Suprapubic skin (tissue), 4 donors: Measurements from ENCODE around the gene SSR1.

ENCODE experiments used
- CTCF ChIP-seq, 2 donors: fragments of 200-600 bp in 1 of 2; fragments of 450-650 bp in 1 of 2; sonication (generic) in 1 of 2; IDR thresholded peaks; one replicate each; pipeline ENCODE4 v1.5.1; 2016 to 2019; ENCODE audit warnings: antibody characterized with exemption in 2 of 2, mild to moderate bottlenecking in 1 of 2, moderate library complexity in 1 of 2
- EP300 ChIP-seq: sonication (generic); formaldehyde crosslinking; IDR thresholded peaks from one replicate; pipeline ENCODE4 v1.6.1; 2017; ENCODE audit warnings: antibody characterized with exemption
- POLR2A ChIP-seq, 2 donors: fragments of 450-650 bp; IDR thresholded peaks; one replicate each; pipeline ENCODE4 v1.6.1; 2017; ENCODE audit warnings: antibody characterized with exemption in 2 of 2, mild to moderate bottlenecking in 2 of 2, moderate library complexity in 2 of 2
- POLR2AphosphoS5 ChIP-seq, 3 donors: sonication (generic); formaldehyde crosslinking; IDR thresholded peaks; one replicate each; pipeline ENCODE4 v1.6.1; 2017; ENCODE audit warnings: antibody characterized with exemption in 3 of 3

DNA sequence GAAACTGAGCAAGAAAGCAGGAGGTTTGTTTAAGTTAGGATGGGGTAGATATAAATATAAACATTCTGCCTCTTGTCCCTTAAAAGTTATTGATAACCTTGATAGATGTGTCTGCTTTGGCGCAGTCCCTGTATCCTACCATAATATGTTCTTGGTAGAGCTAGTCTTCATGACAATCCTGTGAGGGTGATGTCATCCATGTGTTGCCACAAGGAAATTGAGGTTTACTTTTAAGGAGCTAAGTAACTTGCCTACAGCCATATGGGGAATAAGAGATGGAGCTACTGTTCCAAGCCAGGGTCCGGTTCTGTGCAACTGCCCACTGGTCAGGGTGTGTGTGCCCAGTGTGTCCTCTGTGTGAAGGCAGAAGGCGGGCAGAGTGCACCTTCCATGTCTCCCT is 78.5 kb downstream of the SSR1 start:
- TF ChIP-seq CTCF (IDR thresholded peaks at IDR 0.05) (no peak), POLR2A (IDR thresholded peaks at IDR 0.05) (no peak), POLR2AphosphoS5 (IDR thresholded peaks at IDR 0.05) (no peak), EP300 (no peak)
